Activated CD4-positive, alpha-beta T cell treated with anti-CD3 and anti-CD28 coated beads for 1 hour (primary cell): ENCODE data around the gene CDCP1.
"Not testable (repeated sequence)": the region's sequence is repeated elsewhere in the genome, so short reads cannot be mapped to it uniquely, and the experiment has no call there.

Source experiments
- DNase-seq: peaks from one replicate; pipeline ENCODE4 v3.0.0-alpha.2; 2020

The CDCP1 gene

DNA sequence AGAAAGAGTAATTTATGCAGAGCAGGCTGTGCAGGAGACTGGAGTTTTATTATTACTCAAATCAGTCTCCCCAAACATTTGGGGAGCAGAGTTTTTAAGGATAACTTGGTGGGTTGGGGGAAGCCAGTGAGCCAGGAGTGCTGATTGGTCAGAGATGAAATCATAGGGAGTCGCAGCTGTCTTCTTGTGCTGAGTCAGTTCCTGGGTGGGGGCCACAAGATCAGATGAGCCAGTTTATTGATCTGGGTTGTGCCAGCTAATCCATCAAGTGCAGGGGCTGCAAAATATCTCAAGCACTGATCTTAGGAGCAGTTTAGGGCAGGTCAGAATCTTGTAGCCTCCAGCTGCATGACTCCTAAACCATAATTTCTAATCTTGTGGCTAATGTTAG lies 92.4 kb downstream of the CDCP1 start:
- DNase-seq, result not testable (repeated sequence)

GRCh38 chr3:45051685-45052084 lies 94.5 kb downstream of the CDCP1 start:
- DNase-seq, result no peak

GRCh38 chr3:45049807-45050206 lies 96.4 kb downstream of the CDCP1 start:
- DNase-seq, result no peak

- DNase-seq, result no peak
Measured at GRCh38 chr3:45048244-45048643, 97.9 kb downstream of the CDCP1 start.

DNA sequence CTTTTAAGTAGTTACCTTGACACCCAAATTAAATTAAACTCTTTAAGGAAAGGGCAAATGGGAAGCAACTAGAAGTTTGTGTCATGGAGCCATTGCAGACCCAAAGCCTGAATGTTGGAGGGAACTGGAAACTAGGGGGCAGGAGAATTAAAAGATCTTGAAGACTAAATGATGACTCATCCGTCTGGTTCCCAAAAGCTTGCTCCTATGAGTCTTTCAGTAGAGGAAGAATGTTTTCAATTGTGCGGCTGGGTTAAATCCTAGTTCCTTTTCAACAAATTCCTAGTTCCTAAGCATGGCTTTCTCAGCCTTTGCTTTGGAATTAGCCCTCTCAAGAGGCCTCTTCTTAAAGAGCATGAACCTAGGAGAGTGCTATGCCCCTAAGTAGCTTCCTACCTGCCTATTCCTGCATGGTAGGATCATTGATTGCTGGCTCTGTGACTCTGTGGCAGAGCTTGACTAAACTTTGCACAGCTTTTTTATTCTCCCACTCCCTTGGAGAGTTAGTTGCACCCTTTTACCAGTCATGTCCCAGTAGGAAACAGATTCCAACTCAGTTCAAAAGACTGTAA lies 102.4 kb downstream of the CDCP1 start:
- no peak for DNase-seq

- no peak for DNase-seq
Measured at GRCh38 chr3:45042162-45042561, 104.0 kb downstream of the CDCP1 start.

DNA sequence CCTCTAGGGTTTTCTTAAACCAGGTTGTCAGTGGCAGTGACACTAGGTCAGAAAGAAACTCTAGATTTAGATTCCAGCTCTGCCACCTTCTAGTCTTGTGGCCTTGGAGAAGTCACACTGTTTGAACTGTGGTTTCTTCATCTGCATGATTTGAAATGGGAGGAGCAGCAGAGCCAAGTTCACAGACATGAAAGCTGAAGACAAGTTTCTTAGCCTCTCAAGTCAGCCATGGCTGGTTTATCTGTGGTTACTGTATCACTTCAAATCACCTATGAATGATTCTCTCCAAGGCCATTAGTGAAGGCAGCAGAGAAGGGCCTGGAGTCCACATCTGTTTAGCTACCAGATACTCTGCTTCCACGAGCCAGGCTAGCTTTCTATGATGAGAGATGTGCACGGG lies 104.5 kb downstream of the CDCP1 start:
- DNase-seq, result no peak

- DNase-seq, result peak; percentile 85
Measured at GRCh38 chr3:45037720-45038455, 108.3 kb downstream of the CDCP1 start.

GRCh38 chr3:45035441-45036301 lies 110.5 kb downstream of the CDCP1 start:
- DNase-seq, result no peak

DNA sequence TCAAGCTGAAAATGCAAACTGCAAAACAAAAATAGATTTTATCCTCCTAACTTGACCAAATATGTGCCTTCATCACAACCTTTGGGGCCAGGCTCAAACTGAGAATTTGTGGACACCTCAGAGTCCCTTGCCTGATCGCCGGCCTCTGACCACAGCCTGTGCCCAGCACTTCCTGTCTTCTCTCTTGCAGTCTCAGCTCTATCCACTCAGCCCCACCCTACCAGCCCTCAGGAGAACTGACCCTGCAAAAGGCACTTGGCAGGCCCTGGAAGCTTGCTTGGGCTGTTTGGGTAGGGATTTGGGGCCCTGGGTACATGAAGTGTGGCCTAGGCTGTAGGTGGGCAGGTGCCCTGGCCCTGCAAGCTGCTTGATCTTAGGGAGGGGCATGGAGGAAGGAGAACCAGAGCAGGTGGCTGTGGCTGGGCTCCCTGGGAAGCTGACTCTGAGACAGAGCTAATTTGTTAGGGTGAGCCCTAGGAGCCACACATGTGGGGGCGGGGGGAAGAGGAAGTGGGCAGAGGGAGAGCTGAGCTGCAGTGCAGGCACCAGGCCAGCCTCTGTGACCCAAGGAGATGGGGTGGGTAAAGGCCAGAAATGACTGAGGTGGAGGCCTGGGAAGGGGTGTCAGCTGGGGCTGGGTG lies 111.4 kb downstream of the CDCP1 start:
- DNase-seq, result no peak

DNA sequence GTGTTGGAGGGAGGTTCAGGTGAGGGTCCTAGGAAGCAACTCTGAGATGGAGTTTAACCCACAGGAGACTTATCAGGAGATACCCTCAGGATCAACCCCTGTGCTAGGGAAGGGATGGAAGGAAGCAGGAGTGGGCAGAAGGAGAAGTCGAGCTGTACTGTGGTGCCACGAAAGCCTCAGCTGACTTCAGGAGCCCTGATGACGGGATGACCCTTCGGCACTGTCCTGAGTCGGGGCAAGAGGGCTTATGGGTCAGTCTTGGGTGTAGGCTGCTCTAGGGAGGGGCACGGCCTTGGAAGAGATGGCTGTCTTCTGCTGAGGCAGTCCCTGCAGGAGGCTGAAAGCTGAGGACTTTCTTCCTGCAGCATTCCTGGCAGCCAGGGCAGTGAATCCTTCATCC lies 112.4 kb downstream of the CDCP1 start:
- no peak for DNase-seq
